SH-SY5Y (cell line): ENCODE measurements around the gene ZFPM1.

Experiments
- GATA2 ChIP-seq: IDR thresholded peaks from 2 replicates; pipeline ENCODE4 v1.6.1; 2011; ENCODE audit warnings: mild to moderate bottlenecking, low read depth, low read length
- GATA3 ChIP-seq: IDR thresholded peaks from 2 replicates; pipeline ENCODE4 v1.6.1; 2011; ENCODE audit warnings: low read depth, mild to moderate bottlenecking, low read length, moderate library complexity

Gene ZFPM1

DNA sequence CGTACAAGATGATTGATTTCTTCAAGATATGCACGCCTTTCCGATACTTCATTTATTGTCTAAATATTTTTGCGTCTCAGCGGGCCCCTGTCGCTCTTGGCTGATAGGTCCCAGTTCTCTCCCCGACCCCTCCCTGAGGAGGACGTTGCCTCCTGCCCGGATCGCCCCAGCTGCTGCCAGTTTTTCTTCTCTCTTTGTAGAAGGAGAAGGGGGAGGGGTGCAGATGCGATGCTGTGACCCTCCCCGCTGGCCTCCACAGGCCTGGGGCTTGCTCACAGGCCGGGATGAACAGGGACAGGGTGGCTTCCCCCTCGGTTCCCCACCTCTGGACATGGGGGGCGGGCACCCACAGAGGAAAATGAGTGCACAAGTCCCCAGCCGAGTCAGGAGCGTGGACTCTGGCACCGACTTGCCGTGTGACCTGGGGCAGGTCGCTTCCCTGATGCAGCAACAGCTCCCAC lies 63.6 kb downstream of the ZFPM1 start:
- TF ChIP-seq GATA3 (no peak), GATA2 (no peak)

DNA sequence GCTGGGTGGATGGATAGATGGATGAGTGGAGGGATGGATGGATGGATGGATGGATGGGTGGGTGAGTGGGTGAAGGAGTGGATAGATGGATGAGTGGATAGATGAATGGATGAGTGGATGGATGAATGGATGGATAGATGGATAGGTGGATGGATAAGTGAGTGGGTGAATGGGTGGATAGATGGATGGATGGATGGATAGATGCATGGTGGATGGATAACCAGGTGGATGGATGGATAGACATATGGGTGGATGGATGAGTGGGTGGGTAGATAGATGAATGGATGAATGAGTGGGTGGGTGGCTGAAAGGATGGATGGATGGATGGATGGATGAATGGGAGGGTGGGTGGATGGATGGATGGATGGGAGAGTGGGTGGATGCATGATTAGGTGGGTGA lies 66.2 kb downstream of the ZFPM1 start:
- TF ChIP-seq GATA2, result no peak
- TF ChIP-seq GATA3, result no peak

DNA sequence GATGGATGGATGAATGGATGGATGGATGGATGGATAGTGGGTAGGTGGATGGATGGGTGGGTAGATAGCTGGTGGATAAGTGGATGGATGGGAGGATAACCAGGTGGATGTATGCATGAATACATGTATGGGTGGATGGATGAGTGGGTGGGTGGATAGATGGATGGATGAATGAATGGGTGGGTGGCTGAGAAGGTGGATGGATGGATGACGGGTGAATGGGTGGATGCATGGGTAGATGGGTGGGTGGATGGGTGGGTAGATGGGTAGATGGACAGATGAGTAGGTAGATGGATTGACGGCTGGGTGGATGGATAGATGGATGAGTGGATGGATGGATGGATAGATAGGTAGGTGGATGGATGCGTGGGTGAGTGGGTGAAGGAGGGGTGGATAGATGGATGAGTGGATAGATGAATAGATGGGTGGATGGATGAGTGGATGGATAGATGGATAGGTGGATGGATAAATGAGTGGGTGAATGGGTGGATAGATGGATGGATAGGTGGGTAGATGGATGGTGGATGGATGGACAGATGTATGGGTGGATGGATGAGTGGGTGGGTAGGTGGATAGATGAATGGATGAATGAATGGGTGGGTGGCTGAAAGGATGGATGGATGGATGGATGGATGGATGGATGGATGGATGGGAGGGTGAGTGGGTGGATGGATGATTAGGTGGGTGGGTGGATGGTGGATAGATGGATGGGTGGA lies 67.0 kb downstream of the ZFPM1 start:
- TF ChIP-seq GATA2 (no peak), GATA3 (no peak)

GRCh38 chr16:88521674-88522073 lies 68.6 kb downstream of the ZFPM1 start:
- TF ChIP-seq GATA2 (no peak), GATA3 (no peak)

DNA sequence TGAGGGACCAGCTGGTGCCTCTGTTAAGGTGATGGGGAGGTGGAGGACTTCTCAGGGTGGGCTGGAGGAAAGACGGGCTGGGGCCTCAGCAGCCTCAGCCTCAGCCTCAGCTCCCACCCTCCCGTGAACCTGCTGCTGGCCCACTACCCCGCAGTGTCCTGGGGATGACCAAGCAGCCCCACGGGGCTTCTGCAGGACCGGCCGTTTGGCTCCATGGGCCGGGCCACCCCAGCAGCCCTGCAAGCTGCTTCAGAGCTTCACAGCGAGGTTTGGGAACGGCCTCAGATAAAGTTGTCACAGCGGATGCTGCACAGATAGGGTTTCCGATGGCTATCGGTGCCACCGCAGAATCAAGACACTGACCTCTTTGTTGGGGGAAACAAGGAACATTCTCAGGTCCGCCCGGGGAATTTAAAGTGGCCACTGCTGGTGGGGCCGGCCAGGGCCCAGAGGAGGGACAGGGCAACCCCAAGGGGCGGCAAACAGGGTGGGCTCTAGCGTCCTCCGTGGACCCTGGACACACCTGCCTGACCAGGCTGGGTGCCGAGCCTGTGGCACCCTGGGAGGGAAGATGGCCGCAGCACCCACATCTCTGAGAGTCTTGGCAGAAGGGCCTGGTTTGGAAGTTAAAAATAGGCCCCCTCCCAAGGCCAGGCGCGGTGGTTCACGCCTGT lies 69.3 kb downstream of the ZFPM1 start:
- no peak for TF ChIP-seq GATA2
- no peak for TF ChIP-seq GATA3

DNA sequence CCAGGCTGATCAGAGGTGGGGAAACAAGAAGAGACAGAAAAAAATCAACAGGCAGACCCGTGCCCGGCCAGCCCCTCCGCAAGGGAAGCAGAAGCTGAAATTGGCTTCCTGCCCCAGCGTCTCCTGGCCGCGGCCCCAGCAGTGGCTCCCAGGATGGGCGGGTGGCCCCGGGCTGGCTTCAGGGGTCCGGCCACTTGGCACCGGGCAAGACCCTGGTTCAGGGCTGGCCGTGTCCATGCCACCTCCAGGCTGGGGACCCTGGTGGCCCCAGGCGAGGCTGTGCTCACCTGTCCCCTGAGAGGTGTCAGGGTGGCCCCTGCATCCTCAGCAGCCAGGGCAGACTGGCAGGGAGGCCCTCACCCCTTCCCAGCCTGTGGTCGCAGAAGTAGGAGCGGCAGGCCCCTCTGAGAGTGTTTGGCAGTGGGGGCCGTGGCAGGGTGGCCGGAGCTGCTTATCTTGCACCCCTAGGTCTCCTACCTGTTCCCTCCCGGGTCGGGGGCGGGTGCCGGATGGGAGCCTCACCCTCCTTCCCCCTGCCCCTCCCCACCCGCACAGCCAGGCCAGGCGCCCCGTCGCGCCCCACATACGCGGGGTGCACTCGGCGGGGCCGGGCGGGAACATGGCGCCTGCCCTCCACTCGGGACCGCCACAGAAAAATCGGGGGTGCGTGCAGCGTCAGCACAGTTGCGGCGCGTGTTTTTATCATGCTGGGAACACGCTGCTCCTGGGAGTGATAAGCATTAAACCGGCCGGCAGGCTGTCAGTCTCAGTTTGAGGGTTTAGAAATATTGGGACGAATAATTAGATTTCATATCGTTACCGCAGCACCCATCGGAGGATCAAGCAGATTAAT lies 70.5 kb downstream of the ZFPM1 start:
- TF ChIP-seq GATA2, result no peak
- no peak for TF ChIP-seq GATA3

- TF ChIP-seq GATA3, result no peak
- TF ChIP-seq GATA2, result no peak
These were observed 71.3 kb downstream of the ZFPM1 start for GRCh38 chr16:88524274-88524972.

GRCh38 chr16:88524973-88525662 lies 72.0 kb downstream of the ZFPM1 start:
- no peak for TF ChIP-seq GATA2
- no peak for TF ChIP-seq GATA3

- TF ChIP-seq GATA2 (no peak), GATA3 (no peak)
These were observed 72.5 kb downstream of the ZFPM1 start for GRCh38 chr16:88525663-88525990.

GRCh38 chr16:88526008-88526905 lies 73.2 kb downstream of the ZFPM1 start:
- TF ChIP-seq GATA2 (no peak), GATA3 (no peak)

GRCh38 chr16:88526906-88527185 lies 73.8 kb downstream of the ZFPM1 start:
- TF ChIP-seq GATA3 (no peak), GATA2 (no peak)

DNA sequence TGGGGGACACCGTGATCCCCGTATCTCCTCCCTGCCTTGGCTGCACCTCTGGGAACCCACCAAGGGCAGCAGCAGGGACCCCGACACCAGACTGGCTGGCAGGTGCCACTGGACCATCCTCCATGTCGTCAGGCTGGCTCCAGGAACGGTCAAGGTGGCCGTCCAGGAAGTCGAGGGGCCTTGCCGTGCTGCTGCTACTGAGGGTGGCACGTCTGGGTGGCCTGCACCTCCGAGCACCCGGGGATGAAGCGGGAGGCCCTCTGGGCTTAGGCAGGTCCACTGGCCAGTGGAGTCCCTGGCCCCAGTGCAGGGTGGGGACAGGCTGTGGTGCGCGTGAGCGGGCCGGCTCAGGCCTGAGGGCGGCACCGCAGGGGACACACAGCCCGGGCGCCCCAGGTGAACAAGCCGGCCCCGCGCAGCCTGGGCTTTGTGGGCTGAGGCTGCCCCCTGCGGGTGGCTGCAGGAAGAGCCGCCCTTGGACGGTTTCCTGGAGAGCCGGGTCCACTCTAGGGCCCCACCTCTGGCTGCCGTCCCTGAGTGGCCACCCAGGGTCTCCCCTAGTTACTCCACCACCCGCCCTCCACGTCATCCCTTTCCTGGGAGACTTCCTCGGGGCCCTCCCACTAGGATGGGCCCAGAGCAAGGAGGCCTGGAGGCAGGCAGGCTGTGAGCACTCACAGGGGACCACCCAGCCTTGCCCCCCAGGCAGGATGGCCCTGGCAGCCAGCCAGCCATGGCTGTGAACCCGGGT lies 74.3 kb downstream of the ZFPM1 start:
- TF ChIP-seq GATA2, result no peak
- TF ChIP-seq GATA3, result no peak
